K562 (cell line): Measurements from ENCODE around the gene ZNF581. TPM values are rescaled to one million over a fixed set of nuclear protein-coding genes. Genes with fewer than 3 reads are reported as not detected.
A peak's percentile ranks its signal among the peaks of the same experiment; 100 is the strongest.

Experiments used
- CBX1 ChIP-seq: sonication (generic); IDR thresholded peaks from 2 replicates; pipeline ENCODE4 v1.6.1; 2016; ENCODE audit warnings: antibody characterized with exemption, low read depth, mild to moderate bottlenecking
- CCNT2 ChIP-seq: IDR thresholded peaks from 2 replicates; pipeline ENCODE4 v1.6.1; 2011; ENCODE audit warnings: borderline replicate concordance, low read depth, mild to moderate bottlenecking, moderate library complexity, mixed read lengths, low read length; ENCODE audit not compliant: insufficient read length; ENCODE audit errors: extremely low read depth
- ETV5 ChIP-seq: sonication (generic); formaldehyde crosslinking; IDR thresholded peaks from 2 replicates; pipeline ENCODE4 v1.4.0; 2020; ENCODE audit warnings: low read depth, mild to moderate bottlenecking, missing genetic modification reagents
- FUS ChIP-seq: fragments of 200-400 bp; formaldehyde crosslinking; optimal IDR thresholded peaks from 2 replicates; pipeline ENCODE3; 2017; ENCODE audit warnings: low read depth, low read length
- HDAC1 ChIP-seq, 2 experiments: fragments of 450-650 bp; IDR thresholded peaks; 2 replicates each; pipeline ENCODE4 v1.6.1; 2016 to 2017; ENCODE audit warnings: inconsistent platforms in 1 of 2, mild to moderate bottlenecking in 1 of 2, moderate library complexity in 1 of 2
- HNRNPL ChIP-seq: fragments of 200-400 bp; formaldehyde crosslinking; IDR thresholded peaks from 2 replicates; pipeline ENCODE4 v1.6.1; 2017; ENCODE audit warnings: low read depth, mild to moderate bottlenecking, low read length
- KDM1A ChIP-seq, 2 experiments: fragments of 450-650 bp; IDR thresholded peaks; 2 replicates each; pipeline ENCODE4 v1.6.1; 2016; ENCODE audit warnings: mild to moderate bottlenecking in 2 of 2
- POLR2G ChIP-seq: fragments of 200-400 bp; formaldehyde crosslinking; IDR thresholded peaks from 2 replicates; pipeline ENCODE4 v1.6.1; 2017; ENCODE audit warnings: low read depth, mild to moderate bottlenecking, antibody characterized with exemption, low read length, moderate library complexity
- TEAD1 ChIP-seq, 2 experiments: fragments of 450-650 bp in 1 of 2; sonication (generic) in 1 of 2; formaldehyde crosslinking; IDR thresholded peaks; 2 replicates each; pipeline versions ENCODE4 v1.4.0 to v1.8.0; 2020 to 2022; ENCODE audit warnings: mild to moderate bottlenecking in 2 of 2, missing genetic modification reagents in 1 of 2
- ZFX ChIP-seq: sonication (generic); formaldehyde crosslinking; IDR thresholded peaks from 2 replicates; pipeline ENCODE4 v1.8.0; 2022; ENCODE audit warnings: mild to moderate bottlenecking, missing genetic modification reagents, moderate library complexity
- ZKSCAN8 ChIP-seq: fragments of 200-800 bp; sonication (Bioruptor generic); IDR thresholded peaks from 2 replicates; pipeline ENCODE4 v1.6.1; 2016; ENCODE audit warnings: missing genetic modification characterization, missing compliant biosample characterization
- polyA plus RNA-seq, 8 experiments: library from polyadenylated mRNA; depleted of rRNA in 4 of 8; stranded (reverse) in 5 of 8; unstranded in 3 of 8; fragments of >200 nt; fragmentation: Nextera tagmentation in 2 of 8; fragmentation: Illumina TruSeq in 1 of 8; extraction: Ambion mirVana in 2 of 8; extraction: Trizol in 1 of 8; gene quantifications; 2 replicates each; pipeline versions ENCODE4 v1.2.1 to v1.2.3, GENCODE V29; 2011 to 2014; ENCODE audit warnings: inconsistent platforms in 1 of 8, missing spikeins in 1 of 8
- total RNA-seq, 7 experiments: library from RNA; depleted of rRNA in 6 of 7; stranded (reverse); fragments of >200 nt in 6 of 7; fragmentation: Illumina TruSeq in 2 of 7; extraction: Trizol in 2 of 7; gene quantifications; 2 replicates each; pipeline versions ENCODE4 v1.2.1 to v1.2.3, GENCODE V29; 2011 to 2021; ENCODE audit warnings: low replicate concordance in 1 of 7
- TF ChIP-seq, protein P1 (sequence below): fragments of 450-650 bp; IDR thresholded peaks from 2 replicates; pipeline ENCODE4 v1.6.1; 2016; ENCODE audit warnings: mild to moderate bottlenecking, moderate library complexity

ZNF581 gene
- total and polyA plus RNA-seq, 9 of the 15 experiments (the other 6 are each of a cell fraction or from before 2014, with no cell fraction given): 2.4 to 39.4 (median 15.4) TPM

- TF ChIP-seq ETV5 (CRISPR knock-in tag): no peak
- peak; percentile 87 to 89; a peak in 2 of 4 replicates for TF ChIP-seq KDM1A (IDR thresholded peaks at IDR 0.05)
- no peak for TF ChIP-seq TEAD1 (CRISPR knock-in tag; IDR thresholded peaks at IDR 0.05)
- TF ChIP-seq ZKSCAN8: no peak
- TF ChIP-seq, protein P1, sequence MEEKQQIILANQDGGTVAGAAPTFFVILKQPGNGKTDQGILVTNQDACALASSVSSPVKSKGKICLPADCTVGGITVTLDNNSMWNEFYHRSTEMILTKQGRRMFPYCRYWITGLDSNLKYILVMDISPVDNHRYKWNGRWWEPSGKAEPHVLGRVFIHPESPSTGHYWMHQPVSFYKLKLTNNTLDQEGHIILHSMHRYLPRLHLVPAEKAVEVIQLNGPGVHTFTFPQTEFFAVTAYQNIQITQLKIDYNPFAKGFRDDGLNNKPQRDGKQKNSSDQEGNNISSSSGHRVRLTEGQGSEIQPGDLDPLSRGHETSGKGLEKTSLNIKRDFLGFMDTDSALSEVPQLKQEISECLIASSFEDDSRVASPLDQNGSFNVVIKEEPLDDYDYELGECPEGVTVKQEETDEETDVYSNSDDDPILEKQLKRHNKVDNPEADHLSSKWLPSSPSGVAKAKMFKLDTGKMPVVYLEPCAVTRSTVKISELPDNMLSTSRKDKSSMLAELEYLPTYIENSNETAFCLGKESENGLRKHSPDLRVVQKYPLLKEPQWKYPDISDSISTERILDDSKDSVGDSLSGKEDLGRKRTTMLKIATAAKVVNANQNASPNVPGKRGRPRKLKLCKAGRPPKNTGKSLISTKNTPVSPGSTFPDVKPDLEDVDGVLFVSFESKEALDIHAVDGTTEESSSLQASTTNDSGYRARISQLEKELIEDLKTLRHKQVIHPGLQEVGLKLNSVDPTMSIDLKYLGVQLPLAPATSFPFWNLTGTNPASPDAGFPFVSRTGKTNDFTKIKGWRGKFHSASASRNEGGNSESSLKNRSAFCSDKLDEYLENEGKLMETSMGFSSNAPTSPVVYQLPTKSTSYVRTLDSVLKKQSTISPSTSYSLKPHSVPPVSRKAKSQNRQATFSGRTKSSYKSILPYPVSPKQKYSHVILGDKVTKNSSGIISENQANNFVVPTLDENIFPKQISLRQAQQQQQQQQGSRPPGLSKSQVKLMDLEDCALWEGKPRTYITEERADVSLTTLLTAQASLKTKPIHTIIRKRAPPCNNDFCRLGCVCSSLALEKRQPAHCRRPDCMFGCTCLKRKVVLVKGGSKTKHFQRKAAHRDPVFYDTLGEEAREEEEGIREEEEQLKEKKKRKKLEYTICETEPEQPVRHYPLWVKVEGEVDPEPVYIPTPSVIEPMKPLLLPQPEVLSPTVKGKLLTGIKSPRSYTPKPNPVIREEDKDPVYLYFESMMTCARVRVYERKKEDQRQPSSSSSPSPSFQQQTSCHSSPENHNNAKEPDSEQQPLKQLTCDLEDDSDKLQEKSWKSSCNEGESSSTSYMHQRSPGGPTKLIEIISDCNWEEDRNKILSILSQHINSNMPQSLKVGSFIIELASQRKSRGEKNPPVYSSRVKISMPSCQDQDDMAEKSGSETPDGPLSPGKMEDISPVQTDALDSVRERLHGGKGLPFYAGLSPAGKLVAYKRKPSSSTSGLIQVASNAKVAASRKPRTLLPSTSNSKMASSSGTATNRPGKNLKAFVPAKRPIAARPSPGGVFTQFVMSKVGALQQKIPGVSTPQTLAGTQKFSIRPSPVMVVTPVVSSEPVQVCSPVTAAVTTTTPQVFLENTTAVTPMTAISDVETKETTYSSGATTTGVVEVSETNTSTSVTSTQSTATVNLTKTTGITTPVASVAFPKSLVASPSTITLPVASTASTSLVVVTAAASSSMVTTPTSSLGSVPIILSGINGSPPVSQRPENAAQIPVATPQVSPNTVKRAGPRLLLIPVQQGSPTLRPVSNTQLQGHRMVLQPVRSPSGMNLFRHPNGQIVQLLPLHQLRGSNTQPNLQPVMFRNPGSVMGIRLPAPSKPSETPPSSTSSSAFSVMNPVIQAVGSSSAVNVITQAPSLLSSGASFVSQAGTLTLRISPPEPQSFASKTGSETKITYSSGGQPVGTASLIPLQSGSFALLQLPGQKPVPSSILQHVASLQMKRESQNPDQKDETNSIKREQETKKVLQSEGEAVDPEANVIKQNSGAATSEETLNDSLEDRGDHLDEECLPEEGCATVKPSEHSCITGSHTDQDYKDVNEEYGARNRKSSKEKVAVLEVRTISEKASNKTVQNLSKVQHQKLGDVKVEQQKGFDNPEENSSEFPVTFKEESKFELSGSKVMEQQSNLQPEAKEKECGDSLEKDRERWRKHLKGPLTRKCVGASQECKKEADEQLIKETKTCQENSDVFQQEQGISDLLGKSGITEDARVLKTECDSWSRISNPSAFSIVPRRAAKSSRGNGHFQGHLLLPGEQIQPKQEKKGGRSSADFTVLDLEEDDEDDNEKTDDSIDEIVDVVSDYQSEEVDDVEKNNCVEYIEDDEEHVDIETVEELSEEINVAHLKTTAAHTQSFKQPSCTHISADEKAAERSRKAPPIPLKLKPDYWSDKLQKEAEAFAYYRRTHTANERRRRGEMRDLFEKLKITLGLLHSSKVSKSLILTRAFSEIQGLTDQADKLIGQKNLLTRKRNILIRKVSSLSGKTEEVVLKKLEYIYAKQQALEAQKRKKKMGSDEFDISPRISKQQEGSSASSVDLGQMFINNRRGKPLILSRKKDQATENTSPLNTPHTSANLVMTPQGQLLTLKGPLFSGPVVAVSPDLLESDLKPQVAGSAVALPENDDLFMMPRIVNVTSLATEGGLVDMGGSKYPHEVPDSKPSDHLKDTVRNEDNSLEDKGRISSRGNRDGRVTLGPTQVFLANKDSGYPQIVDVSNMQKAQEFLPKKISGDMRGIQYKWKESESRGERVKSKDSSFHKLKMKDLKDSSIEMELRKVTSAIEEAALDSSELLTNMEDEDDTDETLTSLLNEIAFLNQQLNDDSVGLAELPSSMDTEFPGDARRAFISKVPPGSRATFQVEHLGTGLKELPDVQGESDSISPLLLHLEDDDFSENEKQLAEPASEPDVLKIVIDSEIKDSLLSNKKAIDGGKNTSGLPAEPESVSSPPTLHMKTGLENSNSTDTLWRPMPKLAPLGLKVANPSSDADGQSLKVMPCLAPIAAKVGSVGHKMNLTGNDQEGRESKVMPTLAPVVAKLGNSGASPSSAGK: peak; percentile 21; the same call in 1 of the 2 replicates
- TF ChIP-seq HDAC1 (IDR thresholded peaks at IDR 0.05): 0 out of 4 replicates have a peak, but pooled peaks of 1 of the 2 experiments have one; percentile 41
- 0 out of 2 replicates have a peak, but pooled peaks have one; percentile 15 for TF ChIP-seq CBX1
- peak; percentile 83 for TF ChIP-seq HNRNPL
- TF ChIP-seq ZFX (CRISPR knock-in tag): 0 out of 2 replicates have a peak, but pooled peaks have one; percentile 5
- peak; percentile 80 for TF ChIP-seq POLR2G
- TF ChIP-seq CCNT2: peak; percentile 28
- peak; percentile 68 for TF ChIP-seq FUS
These were observed 1.1 kb upstream of the ZNF581 start (continued) for GRCh38 chr19:55642153-55643002.
